GM19395 (cell line): ENCODE data around the gene PHACTR3.

ENCODE experiments used
- ATAC-seq: cut with Tn5 transposase; IDR thresholded peaks from one replicate; pipeline ENCODE4 v1.9.1; 2021; ENCODE audit warnings: mild to moderate bottlenecking, moderate library complexity; ENCODE audit not compliant: unreplicated experiment

PHACTR3 gene

DNA sequence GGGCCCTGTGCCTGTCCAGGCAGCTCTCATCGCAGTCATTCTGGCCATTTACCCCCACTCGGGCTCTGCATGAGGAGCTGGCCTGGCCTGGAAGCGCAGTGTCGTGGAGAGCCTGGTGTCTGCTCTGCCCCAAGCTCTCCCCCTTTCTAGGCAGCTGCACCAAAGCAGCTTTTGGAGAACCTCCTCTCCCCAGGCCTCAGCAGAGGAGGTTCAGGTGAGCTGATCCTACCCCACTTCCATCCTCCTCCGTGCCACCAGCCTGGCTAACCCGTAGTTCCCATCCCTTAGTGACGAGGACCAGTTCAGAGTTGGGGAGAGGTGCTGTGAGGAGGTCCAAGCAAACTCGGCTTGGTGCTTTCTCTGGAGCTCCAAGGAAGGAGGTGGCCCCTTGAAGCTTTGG lies 30.5 kb upstream of the PHACTR3 start:
- ATAC-seq, result no peak

DNA sequence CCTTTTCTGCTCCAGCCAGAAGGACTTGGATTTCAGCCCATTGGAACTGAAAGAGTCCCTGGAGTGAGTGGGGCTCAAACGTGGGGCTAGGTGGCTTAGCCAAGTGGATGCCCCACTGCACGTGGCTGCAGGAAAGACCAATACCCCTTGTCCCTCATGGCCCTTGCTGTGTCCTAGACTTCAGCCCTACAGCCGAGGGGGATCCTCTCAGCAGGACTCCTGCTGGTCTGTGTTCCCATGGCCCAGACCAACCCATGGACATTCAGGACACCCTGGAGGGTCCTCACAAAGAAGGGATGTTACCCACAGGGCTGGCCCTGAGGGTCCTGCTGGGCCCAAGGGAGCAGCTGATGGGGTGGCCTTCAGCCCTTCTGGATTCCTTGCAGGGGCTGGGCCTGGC lies 30.0 kb upstream of the PHACTR3 start:
- no peak for ATAC-seq

DNA sequence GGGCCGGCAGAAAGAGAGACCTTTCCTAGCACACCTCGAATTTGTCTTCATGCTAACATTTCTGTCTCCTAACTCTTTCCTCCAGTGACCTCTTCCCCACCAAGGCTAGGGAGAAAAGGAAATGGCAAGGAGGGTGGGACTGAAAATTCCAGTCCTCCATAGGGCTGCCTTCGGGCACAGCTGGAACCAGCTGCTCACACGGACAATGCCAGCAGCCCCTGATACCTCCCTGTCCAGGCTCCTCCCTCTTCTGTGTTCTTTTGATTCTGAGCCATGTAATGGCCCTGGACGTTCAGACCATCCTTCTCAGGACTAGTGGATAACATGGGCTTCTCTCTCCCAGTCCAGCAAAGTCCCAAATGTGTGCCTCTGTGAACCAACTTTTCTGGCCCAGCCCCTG lies 29.1 kb upstream of the PHACTR3 start:
- ATAC-seq, result no peak

DNA sequence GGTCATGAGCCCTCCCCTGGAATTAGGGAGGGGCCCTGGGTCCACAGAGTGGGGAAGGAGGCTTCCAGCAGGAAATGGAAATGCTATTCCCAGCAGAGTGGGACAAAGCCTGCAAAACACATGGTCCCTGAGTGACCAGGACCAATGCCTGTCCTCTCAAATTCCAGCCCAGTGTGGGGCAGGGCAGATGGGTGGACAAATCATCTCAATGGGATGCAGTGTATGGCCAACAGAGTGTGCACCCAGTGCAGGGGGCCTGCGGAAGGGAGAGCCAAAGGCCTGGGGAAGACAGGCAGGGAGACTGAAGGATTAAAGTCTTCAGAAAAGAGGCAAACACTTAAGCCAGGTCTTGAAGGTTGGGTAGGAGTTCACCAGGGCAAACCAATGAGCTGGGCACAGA lies 28.7 kb upstream of the PHACTR3 start:
- no peak for ATAC-seq

DNA sequence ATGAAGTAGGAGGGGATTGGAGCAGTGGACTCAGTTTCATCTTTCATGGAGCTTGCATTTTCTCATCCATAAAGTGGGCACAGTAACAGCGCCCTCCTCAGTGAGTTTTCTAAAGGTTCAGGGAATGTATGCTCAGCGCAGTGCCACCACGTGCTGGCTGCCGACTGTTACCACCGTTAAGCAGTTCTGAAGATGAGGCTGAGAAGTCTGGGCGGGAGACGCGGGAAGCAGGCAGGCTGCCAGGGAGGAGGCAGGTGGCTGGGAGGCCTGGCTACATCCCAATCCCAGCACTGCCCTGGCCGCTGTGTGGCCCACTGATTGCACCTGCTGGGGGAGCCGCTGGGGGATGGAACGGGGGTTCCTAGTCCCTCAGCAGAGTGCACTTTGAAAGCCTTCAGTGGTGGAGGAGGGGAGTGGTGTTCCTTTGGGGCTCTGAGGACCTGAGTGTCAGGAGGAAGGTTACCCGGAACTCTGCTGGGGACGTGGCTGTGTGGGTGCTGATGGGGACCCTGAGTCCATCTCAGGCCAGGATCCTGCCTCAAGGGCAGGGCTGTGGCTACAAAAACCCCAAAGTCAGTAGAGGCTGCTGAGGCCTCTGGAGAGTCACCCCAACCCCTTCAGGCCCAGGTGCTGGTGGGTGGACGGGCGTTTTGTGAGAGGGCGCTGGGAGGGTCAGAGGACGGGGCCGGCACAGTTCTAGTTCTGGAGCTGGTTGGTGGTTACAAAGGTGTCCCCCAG lies 28.0 kb upstream of the PHACTR3 start:
- ATAC-seq, result no peak

DNA sequence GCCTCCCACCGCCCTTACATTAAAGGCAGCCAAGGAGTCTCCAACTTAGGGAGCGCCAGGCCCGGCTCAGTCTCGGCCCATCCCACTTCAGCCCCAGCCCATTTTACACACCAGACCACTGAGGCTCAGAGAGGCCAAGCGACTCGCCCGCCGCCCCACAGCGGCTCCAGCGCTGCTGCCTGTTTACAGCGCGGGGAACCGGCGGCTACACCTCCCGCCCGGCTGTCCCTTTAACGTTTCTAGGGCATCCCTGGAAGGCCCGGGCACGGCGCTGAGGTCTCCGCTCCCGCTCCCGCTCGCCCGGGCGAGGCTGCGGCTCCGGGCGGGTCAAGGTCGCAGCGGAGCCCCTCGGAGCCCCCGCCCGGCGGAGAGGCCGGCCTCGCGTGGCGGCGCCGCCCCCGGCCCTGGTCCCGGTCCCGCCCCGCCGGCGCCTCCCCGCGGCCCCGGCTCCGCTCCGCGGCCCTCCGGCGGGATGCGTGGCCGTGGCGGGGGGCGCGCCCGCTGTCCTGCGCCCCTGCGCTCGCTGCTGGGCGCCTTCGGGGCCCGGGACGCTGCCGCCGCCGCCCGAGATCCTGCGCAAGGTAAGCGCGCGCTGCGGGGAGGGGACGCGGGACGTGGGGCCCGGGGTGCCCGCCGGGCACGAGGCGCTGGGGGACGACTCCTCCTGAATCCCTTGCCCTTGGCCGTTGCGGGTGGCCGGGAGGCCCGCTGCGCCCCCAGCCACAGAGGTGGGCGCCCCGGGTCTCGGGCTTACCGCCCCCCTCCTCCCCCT lies 27.1 kb upstream of the PHACTR3 start:
- ATAC-seq, result no peak

DNA sequence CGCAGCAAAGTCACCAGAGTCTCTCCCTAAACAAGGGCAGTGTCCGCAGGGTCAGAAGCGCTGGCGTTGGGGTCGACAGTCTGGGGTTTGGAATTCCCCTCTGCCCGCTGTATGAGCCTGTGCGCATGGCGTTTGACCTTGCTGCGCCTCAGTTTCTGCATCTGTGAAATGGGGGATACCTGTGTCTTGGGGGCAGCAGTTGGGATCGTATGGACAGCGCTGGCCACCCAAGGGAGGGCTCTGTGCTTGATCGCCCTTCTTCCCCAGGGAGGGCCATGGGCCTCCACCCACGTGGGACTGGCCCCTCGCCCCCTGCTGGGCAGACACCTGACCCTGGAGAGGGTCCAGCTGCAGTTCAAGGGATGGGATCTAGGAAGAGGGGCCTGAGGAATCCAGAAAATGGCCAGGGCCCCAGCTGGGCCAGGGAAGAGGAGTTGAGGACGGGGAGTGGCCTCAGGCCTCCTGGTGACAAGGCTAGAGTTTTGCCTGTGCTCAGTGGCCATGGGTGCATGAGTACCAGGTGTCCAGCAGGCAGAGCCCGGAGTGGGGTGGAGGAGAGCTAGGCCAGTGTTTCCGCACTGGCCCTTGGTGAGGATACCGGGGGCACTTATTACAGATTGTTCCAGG lies 26.4 kb upstream of the PHACTR3 start:
- no peak for ATAC-seq

DNA sequence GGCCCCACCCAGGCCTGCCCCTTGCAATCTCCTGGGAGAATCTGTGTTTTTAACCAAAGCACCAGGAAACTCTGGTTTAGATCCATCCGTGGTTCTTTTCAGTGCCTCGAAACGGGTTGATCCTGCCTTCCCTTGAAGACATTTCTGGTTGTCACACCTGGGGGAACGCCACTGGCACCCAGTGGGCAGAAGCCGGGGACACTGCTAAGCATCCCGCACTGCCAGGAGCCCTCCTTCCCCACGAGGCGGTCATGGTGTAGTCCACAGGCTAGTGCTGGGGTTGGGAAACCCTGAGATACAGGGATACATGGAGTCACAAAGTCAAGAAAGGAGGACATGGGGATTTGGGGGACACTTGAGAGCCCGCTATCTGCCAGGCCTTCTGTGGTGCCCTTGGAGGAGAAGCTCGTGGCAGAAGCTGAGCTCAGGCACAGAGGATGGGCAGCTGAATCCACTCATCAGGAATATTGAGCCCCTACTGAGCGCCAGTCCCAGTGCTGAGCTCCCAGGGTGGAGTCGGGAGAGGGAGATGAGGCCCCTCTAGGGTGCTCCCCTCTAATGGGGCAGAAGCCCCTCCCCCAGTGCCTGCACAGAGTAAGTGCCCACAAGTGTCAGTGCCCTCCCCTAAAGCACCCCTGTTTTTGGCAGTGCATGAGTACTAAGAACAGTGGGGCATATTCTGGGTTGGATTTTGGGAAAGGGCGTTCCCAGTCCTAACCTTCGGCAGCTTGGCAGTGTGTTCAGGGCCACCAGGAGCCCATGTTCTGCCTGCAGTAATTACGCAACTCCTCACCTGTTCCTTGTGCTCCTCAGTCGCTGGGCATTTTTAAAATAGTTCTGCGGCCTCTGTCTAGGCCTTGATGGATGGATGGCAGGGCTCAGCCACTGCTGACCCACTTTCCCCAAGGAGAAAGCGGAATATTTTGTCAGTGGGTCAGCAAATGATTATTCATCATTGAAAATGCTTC lies 25.6 kb upstream of the PHACTR3 start:
- no peak for ATAC-seq

DNA sequence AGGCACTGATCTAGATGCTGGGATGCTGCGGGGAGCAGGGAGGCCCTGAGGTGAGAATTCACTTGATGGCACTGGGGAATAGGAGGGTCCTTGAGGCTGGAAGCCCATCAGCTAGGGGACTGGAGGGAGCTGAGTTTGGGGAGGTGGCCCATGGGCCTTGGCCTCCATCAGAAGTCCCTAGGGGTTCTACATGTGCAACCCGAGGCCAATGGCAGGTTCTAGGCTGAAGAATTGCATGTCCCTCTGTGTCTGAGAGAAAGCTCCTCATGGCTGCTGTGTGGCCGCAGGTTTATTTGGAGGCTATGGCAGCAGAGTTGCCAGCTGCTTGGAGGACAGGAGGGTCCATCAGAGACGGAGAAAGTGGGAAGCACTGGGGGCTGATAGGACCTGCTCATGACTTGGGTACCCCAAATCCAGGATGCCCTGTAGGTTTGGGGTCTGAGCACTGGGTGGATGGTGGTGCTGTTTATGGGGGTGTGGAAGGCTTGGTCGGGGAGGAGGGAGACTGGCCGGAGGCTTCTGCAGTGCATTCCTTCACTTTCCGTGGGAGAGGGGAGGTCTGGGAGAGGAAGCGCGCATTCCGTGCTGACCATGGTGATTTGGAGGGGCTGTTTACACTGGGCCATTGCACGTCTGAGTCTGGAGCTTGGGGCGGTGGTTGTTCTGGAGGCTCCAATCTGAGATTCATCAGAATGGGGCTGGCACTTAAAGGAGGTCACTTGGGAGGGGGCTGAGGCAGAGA lies 24.8 kb upstream of the PHACTR3 start:
- no peak for ATAC-seq

DNA sequence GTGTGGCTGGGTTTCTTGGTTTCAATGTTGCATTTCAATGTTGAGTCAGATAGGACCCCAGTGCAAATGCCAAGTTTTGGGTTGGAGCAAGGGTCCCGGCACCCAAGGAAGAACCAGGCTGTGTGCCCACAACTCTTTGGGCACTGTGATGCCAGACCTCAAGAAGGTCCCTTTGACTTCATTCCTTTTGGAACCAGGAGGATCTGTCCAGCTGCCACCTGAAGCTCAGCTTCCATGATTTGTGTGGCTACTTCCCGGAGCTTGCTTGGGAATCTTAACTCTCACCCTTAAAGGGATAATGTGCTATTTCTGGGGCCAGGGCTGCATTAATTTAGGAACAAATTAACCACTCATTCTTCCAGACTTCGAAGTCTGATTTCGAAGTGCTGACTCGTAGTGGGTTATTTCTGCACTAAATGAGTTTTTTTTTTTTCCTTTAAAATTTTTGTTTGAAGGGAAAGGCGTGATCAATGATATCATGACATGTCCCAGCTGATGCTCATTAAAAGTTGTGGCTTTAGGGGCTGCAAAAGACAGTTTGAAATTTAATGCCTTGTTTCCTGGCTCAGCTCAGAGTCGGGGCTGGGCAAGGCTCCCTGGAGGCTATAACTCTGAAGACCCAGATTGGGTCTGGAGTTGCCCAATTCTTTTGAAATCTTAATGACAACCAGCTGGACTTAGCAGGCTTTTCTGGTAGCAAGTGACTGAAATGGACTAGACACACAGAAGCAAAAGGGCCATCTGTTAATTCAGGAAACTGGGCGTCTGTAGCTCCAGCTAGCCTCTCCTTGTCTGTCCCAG lies 24.0 kb upstream of the PHACTR3 start:
- ATAC-seq, result no peak

DNA sequence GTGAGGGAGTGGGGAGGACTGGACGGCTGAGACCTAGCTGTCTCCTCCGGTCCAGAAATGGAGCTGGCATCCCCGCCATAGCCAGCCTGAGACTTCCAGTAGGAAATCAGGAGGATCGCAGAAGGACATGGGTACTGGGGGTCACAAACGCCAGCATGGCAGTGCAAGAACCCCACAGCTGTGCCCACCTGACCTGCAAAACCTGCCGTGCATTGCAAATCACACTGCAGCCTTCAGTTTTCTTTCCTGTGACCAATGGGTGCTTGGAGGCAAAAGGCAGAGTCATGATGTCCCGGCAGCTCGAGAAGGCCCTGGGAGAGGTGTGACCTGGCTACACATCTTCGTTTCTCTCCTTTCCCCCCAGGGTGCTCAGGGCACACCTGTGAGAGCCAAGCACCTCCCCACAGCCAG lies 23.3 kb upstream of the PHACTR3 start:
- no peak for ATAC-seq

DNA sequence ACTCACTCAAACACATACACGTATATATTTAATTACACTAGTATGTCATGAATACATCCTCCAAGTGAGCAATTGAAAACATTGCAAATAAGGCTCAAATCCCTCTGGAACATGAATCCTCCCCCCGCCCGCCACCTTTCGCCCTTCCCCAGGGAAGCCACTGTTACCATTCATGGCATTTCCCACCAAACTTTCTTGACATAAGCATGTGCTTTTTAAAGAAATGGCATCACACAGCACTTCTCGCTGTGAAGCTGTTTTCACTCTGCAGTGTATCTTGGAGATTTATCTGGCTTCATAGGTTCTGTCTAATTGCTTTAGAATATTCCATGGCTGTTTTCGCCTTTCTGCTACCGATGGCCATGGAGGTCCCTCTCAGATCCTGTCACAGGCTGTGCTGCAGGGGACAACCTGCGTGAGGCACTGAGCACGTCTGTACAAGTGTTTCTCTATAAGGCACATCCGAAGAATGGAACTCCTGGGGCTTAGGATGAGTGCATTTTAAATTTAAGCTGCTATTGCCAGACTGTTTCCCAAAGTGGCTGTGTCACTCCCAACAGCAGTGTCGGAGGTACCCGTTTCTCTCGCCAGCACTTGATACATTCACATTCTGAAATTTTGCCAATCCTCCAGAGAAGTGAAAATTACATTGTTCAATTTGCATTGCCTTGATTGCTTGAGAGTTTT lies 22.2 kb upstream of the PHACTR3 start:
- ATAC-seq, result no peak

DNA sequence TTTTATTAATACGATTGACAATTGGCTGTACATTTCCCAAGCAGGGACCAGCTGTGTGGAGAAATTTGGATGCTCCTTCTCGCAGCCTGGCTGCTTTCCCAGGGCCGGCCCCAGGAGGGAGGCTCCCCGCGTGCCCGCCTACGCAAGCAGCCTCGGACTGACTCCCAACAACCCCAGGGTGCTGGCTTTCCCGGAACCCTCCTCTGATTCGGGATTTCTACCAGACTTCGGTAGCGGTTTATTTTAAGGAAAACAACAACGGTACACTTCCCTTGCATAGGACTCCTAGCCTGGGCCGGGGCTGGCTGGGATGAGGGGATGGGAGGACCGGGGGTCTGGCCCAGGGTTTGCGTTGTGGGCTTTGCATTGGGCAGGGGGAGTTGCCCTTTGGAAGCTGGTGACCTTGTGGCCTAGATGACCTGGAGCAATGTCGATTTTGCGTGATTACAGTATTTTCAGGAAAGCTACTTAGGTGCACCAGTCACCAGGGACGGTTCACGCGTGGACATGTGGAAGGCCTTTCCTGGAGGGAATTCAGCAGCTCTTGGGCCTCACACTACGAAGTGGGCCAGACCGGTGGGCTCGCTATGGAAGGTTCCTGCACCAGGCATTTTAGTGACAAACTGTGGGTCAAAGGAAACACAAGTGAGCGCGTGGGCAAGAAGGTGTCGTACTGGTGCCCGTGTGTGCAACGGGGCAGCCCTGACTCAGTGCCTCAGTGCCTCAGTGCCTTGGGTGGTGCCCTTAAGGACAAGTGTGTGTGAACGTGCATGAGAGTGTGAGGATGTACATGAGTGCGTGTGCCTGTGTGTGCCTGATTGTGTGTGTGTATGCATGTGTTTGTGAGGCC lies 20.7 kb upstream of the PHACTR3 start:
- no peak for ATAC-seq

DNA sequence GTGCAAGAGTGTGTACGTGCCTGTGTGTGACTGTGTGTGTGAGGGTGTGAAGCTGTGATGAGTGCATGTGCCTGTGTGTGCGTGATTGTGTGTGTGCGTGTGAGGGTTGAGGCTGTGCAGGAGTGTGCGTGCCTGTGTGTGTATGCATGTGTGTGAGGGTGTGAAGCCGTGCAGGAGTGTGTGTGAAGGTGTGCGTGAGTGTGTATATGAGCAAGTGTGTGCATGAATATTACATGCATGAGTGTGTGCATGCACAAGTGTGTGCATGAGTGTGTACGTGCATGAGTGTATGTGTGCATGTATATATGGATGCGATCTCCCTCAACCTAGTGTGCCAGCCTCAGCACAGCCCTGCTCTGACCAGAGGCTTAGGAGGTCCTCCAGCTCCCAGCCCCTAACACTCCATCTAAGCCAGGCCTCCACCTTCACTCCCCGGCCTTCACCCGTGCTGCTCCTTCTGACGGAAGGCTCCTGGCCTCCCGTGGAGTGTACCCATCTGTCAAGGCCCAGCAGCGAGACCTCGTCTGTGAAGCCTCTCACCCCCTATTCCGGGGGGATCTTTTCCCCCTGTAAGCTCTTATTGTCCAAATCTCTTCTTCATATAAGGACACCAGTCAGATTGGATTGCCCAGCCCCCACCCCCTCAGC lies 19.9 kb upstream of the PHACTR3 start:
- no peak for ATAC-seq

DNA sequence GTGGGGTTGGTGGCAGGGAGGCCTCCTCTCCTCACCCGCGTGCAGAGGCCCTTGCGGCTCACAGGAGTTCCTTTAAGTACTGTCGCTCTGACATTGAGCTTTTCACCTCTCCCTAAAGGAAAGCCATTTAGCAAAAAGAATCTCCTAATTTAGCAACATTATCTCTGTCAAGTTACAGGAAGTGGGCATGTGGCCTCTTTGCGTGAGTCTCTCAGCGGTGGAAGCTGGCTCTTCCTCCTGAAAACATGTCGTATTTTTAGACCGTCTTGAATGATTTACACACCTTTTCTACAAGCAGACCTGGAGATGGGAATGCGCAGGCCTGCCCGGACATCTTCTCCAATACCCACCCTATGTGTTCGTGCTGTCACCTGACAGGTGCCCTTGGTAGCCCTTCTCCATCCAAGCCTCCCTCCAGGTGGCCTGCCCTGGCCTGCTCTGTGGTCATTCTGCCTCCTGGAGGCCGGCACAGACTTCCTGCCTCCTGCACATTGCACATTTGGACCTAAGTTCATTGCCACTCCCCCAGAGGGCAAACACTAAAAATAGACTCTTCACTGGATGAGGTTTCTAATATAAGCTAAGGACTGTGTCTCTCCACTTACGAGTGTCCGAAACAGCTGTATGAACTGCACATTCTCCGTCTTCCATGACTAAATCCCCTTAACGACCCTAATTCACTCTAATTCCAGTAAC lies 18.5 kb upstream of the PHACTR3 start:
- ATAC-seq, result no peak

DNA sequence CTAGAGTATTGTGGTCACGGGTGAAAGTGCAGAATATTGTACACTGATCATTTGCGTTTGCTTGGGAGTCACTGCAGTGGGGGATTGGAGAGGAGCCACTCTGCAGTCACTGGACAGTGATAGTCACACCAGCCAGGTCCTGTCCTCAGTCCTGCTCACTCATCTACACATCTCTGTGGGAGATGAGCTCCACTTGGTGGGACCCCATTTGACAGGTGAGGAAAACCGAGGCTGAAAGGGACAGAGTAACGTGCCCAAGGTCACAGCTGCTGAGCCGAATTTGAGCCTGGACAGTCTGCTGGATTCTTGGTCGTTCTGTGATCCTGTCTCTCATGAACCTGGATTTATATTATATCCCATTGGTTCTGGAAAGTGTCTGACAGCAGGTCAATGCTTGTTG lies 17.7 kb upstream of the PHACTR3 start:
- no peak for ATAC-seq

DNA sequence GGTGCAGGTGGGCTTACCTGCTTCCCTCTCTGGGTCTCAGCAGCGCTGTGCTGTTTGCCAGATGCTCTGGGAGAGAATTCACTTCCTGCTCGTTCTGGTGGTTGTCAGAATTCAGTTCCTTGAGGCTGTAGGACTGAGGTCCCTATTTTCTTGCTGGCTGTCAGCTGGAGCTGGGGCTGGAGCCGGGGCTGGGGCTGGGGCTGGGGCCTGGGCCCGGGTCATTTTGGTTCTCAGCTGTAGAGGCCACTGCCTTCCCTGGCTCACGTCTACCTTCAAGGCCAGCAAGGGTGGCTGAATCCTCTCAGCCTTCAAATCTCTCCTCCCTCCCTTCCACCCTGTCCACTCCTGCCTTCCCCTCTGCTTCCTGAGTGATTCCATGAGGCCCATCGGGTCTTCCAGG lies 16.8 kb upstream of the PHACTR3 start:
- ATAC-seq, result no peak
